SU-DHL-6 (cell line): ENCODE data around the gene PLCXD3.

Experiments
- H2AFZ ChIP-seq: fragments of 200-600 bp; sonication (generic); 2 replicates; pipeline ENCODE4 v1.6.1; 2014; ENCODE audit warnings: low read depth, mild to moderate bottlenecking, moderate library complexity, mixed read lengths, antibody characterized with exemption, low read length; ENCODE audit not compliant: severe bottlenecking
- H3F3A ChIP-seq: fragments of 200-600 bp; shearing (Covaris generic); 2 replicates; pipeline ENCODE4 v1.6.0; 2016; ENCODE audit warnings: antibody characterized with exemption, mild to moderate bottlenecking; ENCODE audit not compliant: insufficient read depth
- H3K27ac ChIP-seq: fragments of 200-600 bp; sonication (generic); 2 replicates; pipeline ENCODE4 v1.5.1; 2016; ENCODE audit warnings: low read depth, mild to moderate bottlenecking, low read length, moderate library complexity, mixed read lengths
- H3K27me3 ChIP-seq: fragments of 200-600 bp; sonication (generic), shearing (Covaris generic); 2 replicates; pipeline ENCODE4 v1.6.0; 2014; ENCODE audit warnings: mild to moderate bottlenecking, low read length
- H3K36me3 ChIP-seq: fragments of 200-600 bp; sonication (generic); 2 replicates; pipeline ENCODE4 v1.6.1; 2014; ENCODE audit warnings: mild to moderate bottlenecking, low read length, mixed read lengths
- H3K4me2 ChIP-seq: fragments of 300-600, 200-600 bp; shearing (Covaris generic), sonication (generic); 2 replicates; pipeline ENCODE4 v1.6.0; 2014; ENCODE audit warnings: low read length, low read depth, mild to moderate bottlenecking; ENCODE audit not compliant: poor library complexity, severe bottlenecking
- H3K4me3 ChIP-seq: fragments of 200-600 bp; sonication (generic); 2 replicates; pipeline ENCODE4 v1.5.1; 2014; ENCODE audit warnings: antibody characterized with exemption, low read length, mild to moderate bottlenecking, mixed read lengths; ENCODE audit not compliant: insufficient read depth, poor library complexity, severe bottlenecking
- H3K79me2 ChIP-seq: fragments of 200-600 bp; sonication (generic); 2 replicates; pipeline ENCODE4 v1.6.1; 2014; ENCODE audit warnings: mild to moderate bottlenecking, low read length, moderate library complexity; ENCODE audit not compliant: insufficient read depth
- H3K9ac ChIP-seq: fragments of 200-600 bp; sonication (generic); 2 replicates; pipeline ENCODE4 v1.7.0; 2014; ENCODE audit warnings: mild to moderate bottlenecking, low read length
- H3K9me2 ChIP-seq: fragments of 200-600 bp; sonication (generic); replicated peaks from 2 replicates; pipeline ENCODE4 v1.6.1; 2014; ENCODE audit warnings: low read length; ENCODE audit not compliant: insufficient read depth
- H3K9me3 ChIP-seq: fragments of 200-600 bp; sonication (generic); 2 replicates; pipeline ENCODE4 v1.6.1; 2014; ENCODE audit warnings: low read length, mixed read lengths; ENCODE audit not compliant: insufficient read depth
- H4K20me1 ChIP-seq: fragments of 200-600 bp; sonication (generic); 2 replicates; pipeline ENCODE4 v1.6.1; 2014; ENCODE audit warnings: low read depth, mild to moderate bottlenecking, antibody characterized with exemption, low read length, moderate library complexity, mixed read lengths
- CTCF ChIP-seq: fragments of 200-600 bp; sonication (generic); IDR thresholded peaks from one replicate; pipeline ENCODE4 v1.5.1; 2017; ENCODE audit warnings: antibody characterized with exemption, mild to moderate bottlenecking, low read length, moderate library complexity; ENCODE audit not compliant: insufficient read depth, poor library complexity, severe bottlenecking
- EZH2phosphoT487 ChIP-seq: fragments of 200-600 bp; sonication (generic), shearing (Covaris generic); conservative IDR thresholded peaks from 2 replicates; pipeline ENCODE4 v1.6.1; 2018; ENCODE audit warnings: mild to moderate bottlenecking, antibody characterized with exemption, low read length, moderate library complexity, mixed read lengths

Gene PLCXD3

GRCh38 chr5:41305056-41305455 is 205.3 kb downstream of the PLCXD3 start:
- H3F3A ChIP-seq: no peaks in the 10 kb centered on the region
- H3K4me3 ChIP-seq: no peak overlapping the region
- no peaks in the 10 kb centered on the region for H3K36me3 ChIP-seq
- no peaks in the 10 kb centered on the region for H3K9me3 ChIP-seq
- H3K27ac ChIP-seq: no peak overlapping the region
- H3K79me2 ChIP-seq: no peaks in the 10 kb centered on the region
- no peak overlapping the region for H3K4me2 ChIP-seq
- H3K27me3 ChIP-seq: no peaks in the 10 kb centered on the region
- no peaks in the 10 kb centered on the region for H4K20me1 ChIP-seq
- no peaks in the 10 kb centered on the region for H3K9me2 ChIP-seq
- no peak overlapping the region for H3K9ac ChIP-seq
- no peak overlapping the region for H2AFZ ChIP-seq
- TF ChIP-seq EZH2phosphoT487 (no peak), CTCF (no peak)

DNA sequence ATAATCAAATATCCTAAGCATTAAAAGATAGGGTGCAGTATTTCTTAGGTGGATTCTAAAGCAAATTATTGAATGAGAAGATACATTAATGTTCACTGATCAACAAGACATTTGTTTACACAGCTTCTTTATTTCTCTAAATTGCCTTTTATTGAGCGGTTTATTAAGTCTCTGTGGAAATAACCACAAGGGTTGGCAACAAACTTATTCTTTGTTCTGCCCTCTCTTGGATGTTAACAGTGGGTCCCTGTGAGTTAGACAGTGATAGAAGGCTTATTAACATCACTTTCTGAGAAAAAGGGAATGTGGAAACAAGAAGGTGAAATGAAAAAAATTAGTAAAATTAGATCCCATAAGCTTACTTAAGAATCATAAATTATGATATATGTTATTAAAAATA is 214.3 kb downstream of the PLCXD3 start:
- Histone ChIP-seq H3K9me2 (no peaks in the 10 kb centered on the region), H3F3A (no peaks in the 10 kb centered on the region), H3K4me3 (no peak overlapping the region), H3K36me3 (no peaks in the 10 kb centered on the region), H3K9ac (no peak overlapping the region), H4K20me1 (no peaks in the 10 kb centered on the region), H3K27me3 (no peaks in the 10 kb centered on the region), H2AFZ (no peak overlapping the region), H3K27ac (no peak overlapping the region), H3K9me3 (no peaks in the 10 kb centered on the region), H3K79me2 (no peaks in the 10 kb centered on the region), H3K4me2 (no peak overlapping the region)
- TF ChIP-seq EZH2phosphoT487: no peak

GRCh38 chr5:41291323-41291722 is 219.1 kb downstream of the PLCXD3 start:
- H3K9me3 ChIP-seq: no peaks in the 10 kb centered on the region
- no peaks in the 10 kb centered on the region for H3K79me2 ChIP-seq
- H4K20me1 ChIP-seq: no peaks in the 10 kb centered on the region
- no peak overlapping the region for H3K4me3 ChIP-seq
- no peak overlapping the region for H3K9ac ChIP-seq
- no peaks in the 10 kb centered on the region for H3K27me3 ChIP-seq
- H3K4me2 ChIP-seq: no peak overlapping the region
- no peaks in the 10 kb centered on the region for H3F3A ChIP-seq
- no peak overlapping the region for H2AFZ ChIP-seq
- no peak overlapping the region for H3K27ac ChIP-seq
- TF ChIP-seq EZH2phosphoT487 (no peak), CTCF (no peak)
- no peaks in the 10 kb centered on the region for H3K9me2 ChIP-seq
- no peaks in the 10 kb centered on the region for H3K36me3 ChIP-seq

DNA sequence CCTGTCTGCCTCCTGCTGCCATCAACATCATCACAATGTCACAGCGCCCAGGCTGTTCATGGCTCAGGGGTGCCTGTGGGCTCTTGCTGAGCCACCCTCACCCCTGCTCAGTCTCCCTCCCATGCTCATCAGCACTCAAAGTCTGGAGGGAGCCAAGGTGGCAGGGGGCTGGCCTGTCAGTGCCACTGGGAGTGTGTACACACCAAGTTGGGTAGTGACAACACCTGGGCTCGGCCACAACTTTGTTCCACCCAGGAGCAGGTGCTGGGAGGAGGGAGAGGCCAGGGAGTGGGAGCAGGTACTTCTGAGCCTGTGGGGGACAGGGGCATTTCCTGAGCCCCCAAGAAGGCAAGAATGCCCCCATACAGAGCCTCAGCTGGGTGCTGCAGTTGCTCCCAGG is 219.6 kb downstream of the PLCXD3 start:
- Histone ChIP-seq H3K4me2 (no peak overlapping the region), H3K9ac (no peak overlapping the region), H3K79me2 (no peaks in the 10 kb centered on the region), H3K27ac (no peak overlapping the region), H3K36me3 (no peaks in the 10 kb centered on the region), H3K4me3 (no peak overlapping the region), H4K20me1 (no peaks in the 10 kb centered on the region), H3K9me3 (no peaks in the 10 kb centered on the region), H3F3A (no peaks in the 10 kb centered on the region), H2AFZ (no peak overlapping the region), H3K27me3 (no peaks in the 10 kb centered on the region), H3K9me2 (no peaks in the 10 kb centered on the region)
- no peak for TF ChIP-seq CTCF
- no peak for TF ChIP-seq EZH2phosphoT487
